KOPT-K1 (cell line): ENCODE measurements around the gene IKBKE.

Source experiments
- H3K27ac ChIP-seq: fragments of 200-600 bp; sonication (generic); 2 replicates; pipeline ENCODE4 v1.5.1; 2016; ENCODE audit warnings: antibody characterized with exemption, mild to moderate bottlenecking, low read depth, low read length; ENCODE audit not compliant: poor library complexity, severe bottlenecking
- H3K36me3 ChIP-seq: fragments of 200-600 bp; sonication (generic); 2 replicates; pipeline ENCODE4 v1.5.1; 2017; ENCODE audit warnings: antibody characterized with exemption, mild to moderate bottlenecking, low read length, moderate library complexity; ENCODE audit not compliant: insufficient read depth
- H3K9me3 ChIP-seq: fragments of 200-600 bp; sonication (generic); 2 replicates; pipeline ENCODE4 v1.5.1; 2017; ENCODE audit warnings: antibody characterized with exemption, low read length, mild to moderate bottlenecking; ENCODE audit not compliant: insufficient read depth, poor library complexity, severe bottlenecking

IKBKE gene

DNA sequence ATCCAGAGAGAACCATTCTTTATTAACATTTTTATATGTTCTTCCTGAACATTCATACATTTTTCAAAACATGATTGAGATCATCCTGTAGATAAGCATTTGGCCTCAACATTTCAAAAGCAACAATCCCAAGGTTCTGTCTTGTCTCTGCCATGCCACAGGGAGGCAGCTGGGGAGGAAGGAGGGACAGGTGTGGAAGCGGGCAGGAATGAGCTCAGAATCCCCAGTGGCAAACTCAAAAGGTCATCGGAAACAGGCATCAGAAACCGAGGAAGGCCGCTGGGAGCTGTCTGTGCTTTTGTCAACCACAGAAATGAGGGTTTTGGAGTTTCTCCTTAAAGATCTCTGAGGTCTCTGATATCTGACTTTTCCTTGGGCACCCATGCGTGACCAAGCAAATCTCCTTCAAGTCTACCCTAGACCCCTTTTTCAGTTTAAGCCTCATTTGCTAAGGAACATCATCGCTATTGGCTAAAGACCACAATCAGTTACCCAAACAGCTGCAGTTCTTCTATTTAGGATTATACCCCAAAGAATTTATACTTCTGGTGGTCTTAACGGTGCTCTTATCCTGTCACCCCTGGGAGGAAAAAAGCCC, 71.1 kb downstream of the IKBKE start:
- no peak overlapping the region for H3K27ac ChIP-seq
- H3K36me3 ChIP-seq, result no peaks in the 10 kb centered on the region
- H3K9me3 ChIP-seq, result no peaks in the 10 kb centered on the region

- Histone ChIP-seq H3K27ac (peak overlapping the region; percentile 12), H3K9me3 (no peaks in the 10 kb centered on the region), H3K36me3 (no peaks in the 10 kb centered on the region)
Observed at GRCh38 chr1:206544562-206545257, 74.4 kb downstream of the IKBKE start.

GRCh38 chr1:206545351-206545750, 75.1 kb downstream of the IKBKE start:
- H3K36me3 ChIP-seq, result no peaks in the 10 kb centered on the region
- no peak overlapping the region for H3K27ac ChIP-seq
- no peaks in the 10 kb centered on the region for H3K9me3 ChIP-seq
